ENCODE measurements around the gene METTL26.

METTL26 gene

GRCh38 chr16:658679-659571, 22.8 kb upstream of the METTL26 start:
- no peak for DNase-seq

GRCh38 chr16:657487-657886, 21.4 kb upstream of the METTL26 start:
- no peak for DNase-seq

GRCh38 chr16:654034-654433, 17.9 kb upstream of the METTL26 start:
- no peak for DNase-seq

- no peak for DNase-seq
Measured at GRCh38 chr16:652454-653305, 16.6 kb upstream of the METTL26 start.

- no peak for DNase-seq
Measured at GRCh38 chr16:651844-652243, 15.7 kb upstream of the METTL26 start.

GRCh38 chr16:649631-650030, 13.5 kb upstream of the METTL26 start:
- DNase-seq = no peak

- DNase-seq = peak; percentile 90
Measured at GRCh38 chr16:648781-649589, 12.9 kb upstream of the METTL26 start, which contains the start of gene WDR90. WDR90 (plus strand) TSS chr16:649365; CDS start chr16:649417, 52 bp downstream.

- DNase-seq = no peak
Measured at GRCh38 chr16:648071-648780, 12.1 kb upstream of the METTL26 start.

GRCh38 chr16:647173-647902, 11.2 kb upstream of the METTL26 start:
- DNase-seq = no peak

- no peak for DNase-seq
Measured at GRCh38 chr16:646679-647172, 10.6 kb upstream of the METTL26 start.

- DNase-seq = no peak
Measured at GRCh38 chr16:645852-646678, 10.0 kb upstream of the METTL26 start.

GRCh38 chr16:644556-644955, 8.5 kb upstream of the METTL26 start:
- no peak for DNase-seq

- DNase-seq = no peak
Measured at GRCh38 chr16:643050-643368, 6.9 kb upstream of the METTL26 start.

- no peak for DNase-seq
Measured at GRCh38 chr16:642189-643049, 6.3 kb upstream of the METTL26 start.

- peak; percentile 44 for DNase-seq
Measured at GRCh38 chr16:641326-642188, 5.5 kb upstream of the METTL26 start, which contains the start of gene MCRIP2. MCRIP2 (plus strand) TSS chr16:641828; CDS start chr16:641992, 164 bp downstream.

GRCh38 chr16:640614-641013, 4.5 kb upstream of the METTL26 start:
- DNase-seq = no peak

- DNase-seq = no peak
Measured at GRCh38 chr16:638836-639235, 2.7 kb upstream of the METTL26 start.

- no peak for DNase-seq
Measured at GRCh38 chr16:638034-638543, 2.0 kb upstream of the METTL26 start.
